NT2/D1 (cell line): ENCODE data around the gene CXADR.

Experiments used
- DNase-seq: peaks from one replicate; pipeline ENCODE4 v3.0.0-alpha.2; 2011; ENCODE audit warnings: low read depth, low spot score
- H3K27me3 ChIP-seq: 2 replicates; pipeline ENCODE4 v1.6.0; 2011; ENCODE audit warnings: mild to moderate bottlenecking; ENCODE audit not compliant: insufficient read length, insufficient read depth
- H3K36me3 ChIP-seq: 2 replicates; pipeline ENCODE4 v1.6.1; 2011; ENCODE audit warnings: mild to moderate bottlenecking, low read length, mixed read lengths; ENCODE audit not compliant: insufficient read depth, insufficient read length
- H3K4me1 ChIP-seq: 2 replicates; pipeline ENCODE4 v1.5.1; 2011; ENCODE audit not compliant: insufficient read depth, insufficient read length
- H3K4me3 ChIP-seq: 2 replicates; pipeline ENCODE4 v1.5.1; 2011; ENCODE audit warnings: low read depth; ENCODE audit not compliant: insufficient read length
- H3K9ac ChIP-seq: 2 replicates; pipeline ENCODE4 v1.6.0; 2011; ENCODE audit warnings: low read depth; ENCODE audit not compliant: insufficient read length
- H3K9me3 ChIP-seq: 2 replicates; pipeline ENCODE4 v1.5.1; 2011; ENCODE audit warnings: mild to moderate bottlenecking, low read length; ENCODE audit not compliant: insufficient read depth
- SUZ12 ChIP-seq: IDR thresholded peaks from 2 replicates; pipeline ENCODE4 v1.6.1; 2011; ENCODE audit not compliant: insufficient read length, insufficient read depth; ENCODE audit errors: extremely low read depth
- YY1 ChIP-seq: IDR thresholded peaks from 2 replicates; pipeline ENCODE4 v1.6.1; 2011; ENCODE audit not compliant: insufficient read length, insufficient read depth
- ZNF274 ChIP-seq: IDR thresholded peaks from 2 replicates; pipeline ENCODE4 v1.6.1; 2011; ENCODE audit warnings: mild to moderate bottlenecking, low read depth, low read length

Gene CXADR

DNA sequence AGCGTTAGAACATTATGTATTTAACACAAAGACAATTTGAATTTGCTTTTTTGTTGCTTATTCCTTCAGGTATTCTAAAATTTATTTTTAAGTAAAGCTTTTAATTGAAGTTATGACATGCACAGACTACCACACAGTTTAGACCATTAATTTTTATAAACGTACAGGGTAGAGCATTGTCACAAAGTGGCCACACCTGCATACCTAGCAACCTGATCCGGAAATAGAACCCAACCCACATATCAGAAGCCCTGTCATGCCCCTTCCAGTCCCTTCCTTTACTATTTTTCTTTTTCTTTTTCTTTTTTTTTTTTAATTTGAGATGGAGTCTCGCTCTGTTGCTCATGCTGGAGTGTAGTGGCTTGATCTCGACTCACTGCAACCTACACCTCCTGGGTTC, 16.8 kb downstream of the CXADR start:
- DNase-seq, result no peak
- Histone ChIP-seq H3K36me3 (peaks cover 3% of the 10 kb centered on the region), H3K9ac (no peak overlapping the region), H3K4me3 (no peak overlapping the region), H3K9me3 (no peaks in the 10 kb centered on the region), H3K4me1 (peaks cover 2% of the 10 kb centered on the region), H3K27me3 (no peaks in the 10 kb centered on the region)
- TF ChIP-seq YY1, result no peak
- TF ChIP-seq SUZ12, result no peak
- TF ChIP-seq ZNF274, result no peak

DNA sequence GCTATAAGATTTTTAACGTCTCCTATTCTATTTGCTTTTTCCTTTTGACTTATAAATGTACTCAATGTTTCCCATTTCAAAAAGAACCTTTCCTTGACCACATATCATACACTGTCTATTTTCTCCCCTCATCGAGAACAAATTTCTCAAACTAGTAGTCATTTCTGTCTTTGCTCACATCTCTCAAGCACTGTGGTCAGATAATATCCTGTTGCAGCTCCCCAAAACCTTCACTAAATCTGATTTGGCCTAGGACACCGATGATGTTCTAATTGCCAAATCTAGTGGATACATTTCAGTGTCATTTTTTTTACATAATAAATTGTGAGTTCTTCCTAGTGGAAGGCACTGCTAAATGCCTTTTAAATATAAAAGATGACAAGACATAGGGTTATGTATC, 19.4 kb downstream of the CXADR start:
- Histone ChIP-seq H3K4me1 (peaks cover 2% of the 10 kb centered on the region), H3K9me3 (peaks cover 6% of the 10 kb centered on the region; the same call in 1 of the 2 replicates), H3K27me3 (no peaks in the 10 kb centered on the region), H3K36me3 (peaks cover 15% of the 10 kb centered on the region), H3K9ac (no peak overlapping the region), H3K4me3 (no peak overlapping the region)
- no peak for DNase-seq
- no peak for TF ChIP-seq YY1
- no peak for TF ChIP-seq ZNF274
- no peak for TF ChIP-seq SUZ12

DNA sequence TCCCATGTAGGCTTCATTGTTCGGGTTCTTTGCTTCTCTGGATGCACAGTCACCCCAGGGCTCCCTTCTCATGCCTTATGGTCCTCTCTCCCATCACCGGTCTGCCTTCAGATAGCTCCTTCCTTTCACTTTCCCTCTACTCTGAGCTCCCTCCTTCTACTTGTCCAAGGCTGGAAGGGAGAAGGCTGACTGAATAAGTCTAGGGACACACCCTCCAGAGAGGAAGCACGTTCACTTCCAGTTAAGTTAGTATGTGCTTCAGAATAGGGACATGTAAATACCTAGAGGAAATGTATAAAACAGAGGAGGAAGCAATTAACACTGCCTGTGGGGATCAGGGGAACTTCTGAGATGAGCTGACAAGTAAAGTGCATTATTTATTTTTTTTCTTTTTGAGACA, 23.5 kb downstream of the CXADR start:
- no peak for DNase-seq
- Histone ChIP-seq H3K36me3 (peaks cover 19% of the 10 kb centered on the region), H3K9ac (no peak overlapping the region), H3K4me1 (no peaks in the 10 kb centered on the region), H3K27me3 (no peaks in the 10 kb centered on the region), H3K4me3 (no peak overlapping the region), H3K9me3 (peaks cover 20% of the 10 kb centered on the region)
- TF ChIP-seq ZNF274 (no peak), SUZ12 (no peak), YY1 (no peak)

DNA sequence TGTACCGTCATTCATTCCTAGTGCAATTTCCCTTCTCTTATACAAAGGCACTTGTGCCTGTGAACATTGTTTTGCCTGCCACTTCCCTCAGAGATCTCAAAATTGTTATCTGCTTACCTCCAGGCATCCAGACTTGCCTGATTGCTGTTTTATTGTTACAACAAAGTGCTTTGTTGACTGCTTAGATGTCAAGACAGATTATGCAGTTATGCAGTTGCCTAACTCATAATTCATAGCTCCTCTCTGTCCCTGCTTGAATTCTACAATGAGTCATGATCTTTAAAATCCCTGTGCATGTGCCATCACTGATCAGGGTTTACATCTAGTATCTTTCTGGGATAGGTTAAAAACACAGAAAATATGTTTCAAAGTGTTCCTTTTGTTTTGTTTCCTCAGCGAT, 24.5 kb downstream of the CXADR start:
- peaks cover 20% of the 10 kb centered on the region for H3K9me3 ChIP-seq
- no peaks in the 10 kb centered on the region for H3K27me3 ChIP-seq
- H3K36me3 ChIP-seq, result peaks cover 19% of the 10 kb centered on the region
- H3K9ac ChIP-seq, result no peak overlapping the region
- DNase-seq, result no peak
- TF ChIP-seq SUZ12 (no peak), YY1 (no peak), ZNF274 (no peak)
- no peak overlapping the region for H3K4me3 ChIP-seq
- no peaks in the 10 kb centered on the region for H3K4me1 ChIP-seq

DNA sequence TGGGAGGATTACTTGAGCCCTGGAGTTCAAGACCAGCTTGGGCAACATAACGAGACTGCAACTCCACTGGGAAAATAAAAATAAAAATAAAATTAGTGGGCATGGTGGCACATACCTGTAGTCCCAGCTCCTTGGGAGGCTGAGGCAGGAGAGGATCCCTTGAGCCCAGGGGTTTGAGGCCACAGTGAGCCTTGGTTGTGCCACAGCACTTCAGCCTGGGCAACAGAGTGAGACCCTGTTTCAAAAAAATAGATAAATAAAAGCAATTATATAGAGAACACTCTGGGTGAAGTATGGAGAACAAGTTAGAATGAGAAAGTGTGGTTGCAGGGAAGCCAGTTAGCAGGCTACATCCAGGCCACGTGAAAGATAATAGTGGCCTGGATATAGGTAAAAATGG, 25.7 kb downstream of the CXADR start:
- Histone ChIP-seq H3K4me1 (no peaks in the 10 kb centered on the region), H3K9me3 (peaks cover 20% of the 10 kb centered on the region), H3K27me3 (no peaks in the 10 kb centered on the region), H3K36me3 (peaks cover 19% of the 10 kb centered on the region), H3K9ac (no peak overlapping the region), H3K4me3 (no peak overlapping the region)
- DNase-seq, result no peak
- TF ChIP-seq SUZ12, result no peak
- TF ChIP-seq YY1, result no peak
- TF ChIP-seq ZNF274, result no peak

DNA sequence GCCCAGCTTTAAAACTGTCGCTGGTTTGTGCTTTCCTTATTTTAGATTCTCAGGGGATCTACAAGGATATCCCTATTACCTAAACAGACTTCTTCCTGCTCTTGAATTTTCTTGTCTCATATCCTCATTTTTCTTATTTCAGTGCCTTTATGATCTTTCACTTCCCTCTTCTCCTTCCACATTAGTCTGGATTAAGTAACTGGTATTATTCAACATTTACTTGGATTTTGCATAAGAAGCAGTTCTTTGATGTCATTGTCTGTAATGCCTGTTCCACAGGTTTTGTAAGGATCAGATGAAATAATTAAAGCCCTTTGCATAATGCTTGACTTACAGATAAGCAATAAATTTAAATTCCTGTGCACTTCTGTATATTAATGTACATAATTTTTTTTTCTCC, 26.5 kb downstream of the CXADR start:
- Histone ChIP-seq H3K27me3 (no peaks in the 10 kb centered on the region), H3K4me1 (no peaks in the 10 kb centered on the region), H3K9me3 (peaks cover 20% of the 10 kb centered on the region), H3K4me3 (no peak overlapping the region), H3K36me3 (peaks cover 19% of the 10 kb centered on the region), H3K9ac (no peak overlapping the region)
- TF ChIP-seq ZNF274 (no peak), YY1 (no peak), SUZ12 (no peak)
- DNase-seq, result no peak

DNA sequence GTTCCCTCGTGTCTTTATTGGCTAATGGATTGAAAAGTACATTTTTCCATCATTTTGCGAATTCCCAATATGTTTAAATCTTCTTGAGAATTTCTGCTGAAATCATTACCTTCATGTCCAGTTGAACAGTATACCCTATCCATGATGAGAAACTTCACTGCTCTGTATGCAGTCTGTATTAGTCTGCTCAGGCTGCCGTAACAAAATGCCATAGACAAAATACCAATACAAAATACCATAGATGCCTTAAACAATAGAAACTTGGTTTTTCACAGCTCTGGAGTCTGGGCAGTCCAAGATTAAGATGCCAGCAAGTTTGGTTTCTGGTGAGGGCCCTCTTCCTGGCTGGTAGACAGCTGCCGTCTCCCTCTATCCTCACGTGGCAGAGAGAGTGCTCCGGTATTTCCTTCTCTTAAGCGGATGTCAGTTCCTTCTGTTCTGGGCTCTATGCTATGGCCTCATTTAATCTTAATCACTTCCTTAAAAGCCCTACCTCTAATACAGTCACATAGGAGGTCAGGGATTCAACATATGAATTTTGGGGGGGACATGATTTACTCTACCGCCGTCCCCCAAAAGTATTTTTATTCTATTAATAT, 27.0 kb downstream of the CXADR start:
- peaks cover 19% of the 10 kb centered on the region for H3K9me3 ChIP-seq
- no peaks in the 10 kb centered on the region for H3K4me1 ChIP-seq
- no peaks in the 10 kb centered on the region for H3K27me3 ChIP-seq
- no peak overlapping the region for H3K9ac ChIP-seq
- no peak overlapping the region for H3K4me3 ChIP-seq
- H3K36me3 ChIP-seq, result peaks cover 18% of the 10 kb centered on the region
- no peak for TF ChIP-seq YY1
- TF ChIP-seq SUZ12, result no peak
- no peak for TF ChIP-seq ZNF274
- DNase-seq, result no peak
